HG03045 (cell line): ENCODE measurements around the gene GATAD2A.
"Not testable (repeated sequence)": the region's sequence is repeated elsewhere in the genome, so short reads cannot be mapped to it uniquely, and the experiment has no call there.

Experiments used
- ATAC-seq: cut with Tn5 transposase; IDR thresholded peaks from one replicate; pipeline ENCODE4 v1.9.1; 2021; ENCODE audit warnings: mild to moderate bottlenecking, moderate library complexity; ENCODE audit not compliant: unreplicated experiment

The GATAD2A gene

GRCh38 chr19:19445288-19445687, 39.8 kb downstream of the GATAD2A start:
- no peak for ATAC-seq

GRCh38 chr19:19445911-19446361, 40.5 kb downstream of the GATAD2A start:
- no peak for ATAC-seq

- no peak for ATAC-seq
These were observed 41.4 kb downstream of the GATAD2A start for GRCh38 chr19:19446655-19447437.

DNA sequence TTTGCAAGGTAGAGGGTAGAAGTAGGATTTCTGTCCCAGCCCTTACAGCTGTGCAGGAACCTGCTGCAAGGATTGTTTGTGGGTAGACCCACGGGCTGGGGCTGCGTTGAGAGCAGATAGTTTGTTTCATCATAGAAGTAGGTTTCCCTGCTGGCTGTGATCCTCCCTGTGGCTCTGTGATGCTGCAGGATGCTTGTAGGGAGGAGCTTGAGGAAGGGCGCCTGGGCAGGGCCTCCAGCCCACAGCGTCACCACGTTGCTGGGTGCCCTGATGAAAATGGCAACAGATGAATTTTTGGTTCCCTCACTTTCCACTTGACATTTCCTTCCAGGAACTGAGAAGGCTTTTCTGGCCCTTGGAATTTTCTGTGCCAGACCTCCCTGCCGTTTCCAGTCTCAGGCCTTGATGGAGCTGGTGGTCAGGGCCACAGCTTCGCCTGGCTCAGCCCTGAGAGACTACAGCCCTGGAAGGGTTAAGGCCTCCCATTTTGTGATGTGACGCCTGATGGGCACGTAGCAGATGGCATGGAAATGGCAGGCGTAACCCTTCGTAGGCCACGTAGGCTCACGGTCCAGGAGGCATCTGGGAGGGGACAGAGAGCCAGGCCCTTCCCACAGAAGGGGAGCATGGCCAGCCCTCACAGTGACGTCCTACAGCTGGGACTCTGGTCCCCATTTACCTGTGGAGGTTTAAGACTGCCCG, 42.2 kb downstream of the GATAD2A start:
- ATAC-seq = no peak

DNA sequence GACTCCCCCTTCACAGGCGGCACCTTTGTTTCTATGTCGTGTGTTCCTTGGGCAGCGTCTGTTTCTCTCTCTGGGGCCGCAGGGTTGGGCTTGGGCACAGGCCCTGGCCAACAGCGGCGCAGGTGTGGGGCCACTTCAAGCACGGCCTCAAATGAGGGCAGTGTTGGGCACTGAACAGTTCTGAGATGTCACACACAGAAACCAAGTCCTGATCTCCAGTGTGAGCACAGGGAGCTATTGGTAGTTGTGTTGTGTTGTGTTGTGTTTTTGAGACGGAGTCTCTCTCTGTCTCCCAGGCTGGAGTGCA, 42.7 kb downstream of the GATAD2A start:
- no peak for ATAC-seq

DNA sequence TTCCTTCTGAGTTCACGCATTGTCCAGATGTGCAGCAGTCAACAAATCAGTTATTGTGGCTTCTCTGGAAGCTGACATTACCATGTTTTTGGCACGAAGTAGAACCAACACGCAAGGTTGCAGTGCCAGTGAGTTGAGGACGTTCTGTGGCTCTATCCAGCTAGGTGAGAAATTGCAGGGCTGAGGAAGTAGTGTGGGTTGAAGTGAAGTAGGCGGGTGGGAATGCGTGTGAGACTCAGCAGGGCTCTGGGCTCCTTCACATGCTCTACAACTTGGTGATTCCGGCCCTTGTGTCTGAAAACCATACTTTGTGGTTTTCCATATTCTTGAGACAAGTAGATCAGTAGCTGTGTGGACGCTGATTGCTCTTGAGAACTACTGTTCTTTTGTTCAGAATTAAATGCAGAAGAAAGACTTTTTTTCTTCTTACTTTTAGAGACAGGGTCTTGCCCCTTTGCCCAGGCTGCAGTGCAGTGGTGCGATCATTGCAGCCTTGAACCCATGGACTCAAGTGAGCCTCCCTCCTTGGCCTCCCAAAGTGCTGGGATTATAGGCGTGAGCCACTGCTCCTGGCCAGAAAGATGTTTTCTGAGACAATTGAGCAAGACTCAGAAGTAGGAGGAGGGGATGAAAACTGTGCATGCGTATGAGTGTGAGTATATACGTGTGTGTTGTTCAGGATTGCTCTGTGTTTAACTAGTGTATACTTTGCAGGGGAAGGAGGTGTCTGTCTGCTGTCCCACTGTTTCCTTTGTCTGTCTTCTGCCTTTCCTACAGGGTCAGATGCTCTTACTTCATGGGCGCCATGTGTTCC, 46.2 kb downstream of the GATAD2A start:
- ATAC-seq = no peak

GRCh38 chr19:19452243-19453124, 47.0 kb downstream of the GATAD2A start:
- ATAC-seq = no peak

GRCh38 chr19:19453125-19453454, 47.6 kb downstream of the GATAD2A start:
- ATAC-seq = no peak

DNA sequence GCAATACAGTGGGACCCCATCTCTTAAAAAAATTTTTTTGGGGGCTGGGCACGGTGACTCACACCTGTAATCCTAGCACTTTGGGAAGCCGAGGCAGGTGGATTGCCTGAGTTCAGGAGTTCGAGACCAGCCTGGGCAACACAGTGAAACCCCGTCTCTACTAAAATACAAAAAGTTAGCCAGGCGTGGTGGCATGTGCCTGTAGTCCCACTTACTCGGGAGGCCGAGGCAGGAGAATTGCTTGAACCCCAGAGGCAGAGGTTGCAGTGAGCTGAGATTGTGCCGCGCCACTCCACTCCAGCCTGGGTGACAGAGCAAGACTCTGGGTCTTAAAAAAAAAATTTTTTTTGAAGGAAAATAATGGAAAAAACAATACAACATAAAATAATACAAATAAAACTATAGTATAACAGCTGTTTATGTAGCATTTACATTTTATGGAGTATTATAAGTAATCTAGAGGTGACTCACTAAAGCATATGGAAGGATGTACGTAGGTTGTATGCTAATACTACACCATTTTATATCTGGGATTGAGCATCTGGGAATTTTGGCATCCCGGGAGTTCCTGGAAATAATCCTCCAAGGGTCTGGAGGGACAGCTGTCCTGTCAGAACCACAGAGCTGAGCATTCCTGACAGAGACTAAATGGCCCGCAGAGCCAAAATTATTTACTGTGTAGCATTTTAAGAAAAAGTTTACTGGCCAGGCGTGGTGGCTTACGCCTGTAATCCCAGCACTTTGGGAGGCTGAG, 49.9 kb downstream of the GATAD2A start:
- ATAC-seq = not testable (repeated sequence)

GRCh38 chr19:19457671-19458070, 52.2 kb downstream of the GATAD2A start:
- no peak for ATAC-seq

GRCh38 chr19:19458110-19458816, 52.8 kb downstream of the GATAD2A start:
- no peak for ATAC-seq

GRCh38 chr19:19459073-19459472, 53.6 kb downstream of the GATAD2A start:
- ATAC-seq = no peak

DNA sequence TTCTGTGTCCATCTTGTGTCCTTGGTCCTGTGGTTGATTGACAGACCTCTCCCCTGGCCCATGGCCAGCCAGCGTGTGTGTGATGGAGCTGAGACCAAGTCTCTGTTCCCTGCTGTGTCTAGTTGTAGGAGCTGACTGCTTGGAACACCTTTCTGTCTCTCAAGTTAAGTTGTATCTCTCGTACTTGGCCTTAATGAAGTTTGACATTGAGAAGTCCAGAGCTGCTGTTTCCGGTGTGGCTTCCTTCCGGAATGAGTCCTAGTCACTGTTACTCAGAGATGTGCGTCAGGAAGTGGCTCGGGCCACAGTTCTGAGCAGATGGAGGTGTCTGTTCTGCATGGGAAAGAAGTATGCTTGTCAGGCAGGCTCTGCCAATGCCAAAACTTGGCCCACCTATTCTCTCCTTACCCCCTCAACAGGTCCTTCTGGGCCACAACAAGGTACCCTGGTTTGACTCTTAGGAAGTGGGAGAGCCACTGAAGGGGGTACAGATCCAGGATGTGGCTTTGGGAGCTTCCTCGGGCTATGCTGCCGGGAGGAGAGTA, 54.3 kb downstream of the GATAD2A start:
- ATAC-seq = no peak

DNA sequence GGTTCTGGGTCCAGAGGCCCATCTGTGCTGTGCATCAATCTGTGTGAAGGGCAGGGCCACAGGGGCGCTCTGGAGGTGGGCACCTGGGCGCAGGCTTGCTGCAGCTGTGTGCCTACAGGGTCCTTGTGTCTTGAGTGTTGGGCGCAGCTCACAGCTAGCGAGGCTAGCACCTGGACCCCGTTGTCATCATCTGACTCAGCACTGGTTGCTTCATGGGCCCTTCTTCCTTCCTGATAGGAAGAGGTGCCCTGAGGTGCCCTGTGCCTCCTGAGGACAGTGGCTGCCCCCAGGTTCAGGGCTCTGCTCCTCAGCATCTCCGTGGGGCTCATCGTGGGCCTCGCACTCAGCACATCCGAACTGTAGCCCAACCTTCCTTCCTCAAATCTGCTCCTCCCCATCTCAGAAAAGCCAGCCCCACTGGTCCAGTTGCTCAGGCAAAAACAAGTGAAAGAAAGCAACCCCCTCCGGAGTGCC, 54.8 kb downstream of the GATAD2A start:
- ATAC-seq = no peak

DNA sequence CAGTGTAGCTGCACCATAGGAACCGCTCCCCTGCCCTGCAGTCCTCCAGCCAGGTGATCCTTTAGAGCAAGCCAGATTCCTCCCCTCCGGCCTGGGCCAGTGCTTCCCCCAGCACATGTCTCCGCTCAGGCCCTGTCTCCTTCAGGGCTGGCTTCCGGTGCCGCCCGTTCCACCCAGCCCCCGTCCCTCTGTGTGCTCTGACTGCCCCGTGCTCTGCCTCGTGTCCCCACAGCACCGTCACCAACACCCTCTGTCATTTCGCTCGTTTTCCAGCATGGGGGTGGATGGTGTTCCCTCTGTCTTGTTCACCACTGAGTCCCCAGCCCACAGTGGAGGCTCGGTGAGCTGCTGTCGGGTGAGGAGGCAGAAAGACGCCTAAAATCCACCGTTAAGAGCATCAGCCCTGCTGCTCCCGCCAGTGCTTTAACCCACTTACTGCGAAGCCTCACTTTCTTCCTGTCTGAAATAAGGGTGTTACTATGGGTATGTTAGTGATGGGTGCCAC, 55.3 kb downstream of the GATAD2A start:
- ATAC-seq = no peak

DNA sequence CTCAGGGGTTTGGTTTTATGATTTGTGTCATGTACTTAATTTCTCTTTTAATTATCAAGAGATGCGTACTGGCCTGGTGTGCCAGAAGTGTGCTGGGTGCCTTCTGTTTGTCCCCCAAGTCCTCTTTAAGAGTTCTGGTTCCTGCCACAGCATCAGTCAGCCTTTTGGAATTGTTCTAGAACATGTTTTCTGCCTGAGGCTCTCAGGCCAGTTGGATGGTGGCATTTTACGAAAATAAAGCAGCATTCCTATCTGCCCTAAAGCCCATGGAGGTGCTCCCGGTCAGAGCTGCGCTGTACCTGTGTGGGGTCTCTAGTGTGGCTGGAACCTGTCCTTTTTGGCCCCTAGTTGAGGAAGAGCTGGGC, 55.8 kb downstream of the GATAD2A start:
- no peak for ATAC-seq

- ATAC-seq = no peak
These were observed 56.5 kb downstream of the GATAD2A start for GRCh38 chr19:19461671-19462622.
